Activated naive CD4-positive, alpha-beta T cell treated with anti-CD3 and anti-CD28 coated beads, Interleukin-2, amount 10 ng/mL, durations not matched to agents 7 days and 5 days (primary cell): ENCODE data around the gene MAP2K5.

ENCODE experiments used
- CTCF ChIA-PET: fragments of 350-600 bp; sonication (Branson Sonifier 250); formaldehyde crosslinking; loops from one replicate; lab custom pipeline; 2021; ENCODE audit warnings: antibody characterized with exemption; lab: Charles Lee
- DNase-seq: peaks from one replicate; pipeline ENCODE4 v3.0.0-alpha.2; 2020
- H3K27ac Mint-ChIP-seq: one replicate; pipeline ENCODE4 v1.8.0; 2021; ENCODE audit warnings: mild to moderate bottlenecking, moderate library complexity, mixed read lengths
- H3K27me3 Mint-ChIP-seq: one replicate; pipeline ENCODE4 v1.8.0; 2021; ENCODE audit warnings: mild to moderate bottlenecking, mixed read lengths
- H3K36me3 Mint-ChIP-seq: one replicate; pipeline ENCODE4 v1.8.0; 2021; ENCODE audit warnings: mixed read lengths
- H3K4me1 Mint-ChIP-seq: one replicate; pipeline ENCODE4 v1.8.0; 2021; ENCODE audit warnings: mixed read lengths
- H3K4me3 Mint-ChIP-seq: one replicate; pipeline ENCODE4 v1.8.0; 2021; ENCODE audit warnings: mild to moderate bottlenecking, moderate library complexity, mixed read lengths
- H3K9me3 Mint-ChIP-seq: one replicate; pipeline ENCODE4 v1.8.0; 2021; ENCODE audit warnings: mixed read lengths

MAP2K5 gene

GRCh38 chr15:67559158-67559557, 16.7 kb downstream of the MAP2K5 start:
- Mint-ChIP-seq H3K4me3 (no peak overlapping the region), H3K4me1 (no peaks in the 10 kb centered on the region), H3K9me3 (peaks cover 9% of the 10 kb centered on the region), H3K27me3 (no peaks in the 10 kb centered on the region), H3K36me3 (peaks cover 45% of the 10 kb centered on the region), H3K27ac (no peak overlapping the region)
- CTCF ChIA-PET, result no interaction called here
- DNase-seq, result no peak

GRCh38 chr15:67559576-67559975, 17.1 kb downstream of the MAP2K5 start:
- H3K27me3 Mint-ChIP-seq, result no peaks in the 10 kb centered on the region
- no peak overlapping the region for H3K27ac Mint-ChIP-seq
- H3K36me3 Mint-ChIP-seq, result peaks cover 48% of the 10 kb centered on the region
- peaks cover 9% of the 10 kb centered on the region for H3K9me3 Mint-ChIP-seq
- no peak overlapping the region for H3K4me3 Mint-ChIP-seq
- DNase-seq, result no peak
- CTCF ChIA-PET, result no interaction called here
- peaks cover 4% of the 10 kb centered on the region for H3K4me1 Mint-ChIP-seq

- H3K4me3 Mint-ChIP-seq, result no peak overlapping the region
- H3K36me3 Mint-ChIP-seq, result peaks cover 43% of the 10 kb centered on the region
- H3K27me3 Mint-ChIP-seq, result no peaks in the 10 kb centered on the region
- CTCF ChIA-PET, result no interaction called here
- peaks cover 9% of the 10 kb centered on the region for H3K4me1 Mint-ChIP-seq
- no peak overlapping the region for H3K27ac Mint-ChIP-seq
- DNase-seq, result no peak
- peaks cover 9% of the 10 kb centered on the region for H3K9me3 Mint-ChIP-seq
Observed at GRCh38 chr15:67560320-67560719, 17.8 kb downstream of the MAP2K5 start.

- CTCF ChIA-PET, result no interaction called here
- H3K9me3 Mint-ChIP-seq, result peaks cover 6% of the 10 kb centered on the region
- H3K4me1 Mint-ChIP-seq, result peaks cover 9% of the 10 kb centered on the region
- H3K4me3 Mint-ChIP-seq, result no peak overlapping the region
- no peaks in the 10 kb centered on the region for H3K27me3 Mint-ChIP-seq
- DNase-seq, result no peak
- H3K27ac Mint-ChIP-seq, result no peak overlapping the region
- H3K36me3 Mint-ChIP-seq, result peaks cover 37% of the 10 kb centered on the region
Observed at GRCh38 chr15:67563092-67563491, 20.6 kb downstream of the MAP2K5 start.

- no peak for DNase-seq
- Mint-ChIP-seq H3K4me3 (no peak overlapping the region), H3K27ac (no peak overlapping the region), H3K9me3 (no peaks in the 10 kb centered on the region), H3K36me3 (peaks cover 27% of the 10 kb centered on the region), H3K27me3 (no peaks in the 10 kb centered on the region), H3K4me1 (peaks cover 9% of the 10 kb centered on the region)
- CTCF ChIA-PET, result no interaction called here
Observed at GRCh38 chr15:67564021-67564967, 21.8 kb downstream of the MAP2K5 start.

GRCh38 chr15:67564968-67565345, 22.5 kb downstream of the MAP2K5 start:
- Mint-ChIP-seq H3K27me3 (no peaks in the 10 kb centered on the region), H3K4me3 (no peak overlapping the region), H3K4me1 (peaks cover 9% of the 10 kb centered on the region), H3K27ac (no peak overlapping the region), H3K36me3 (peaks cover 21% of the 10 kb centered on the region), H3K9me3 (no peaks in the 10 kb centered on the region)
- no peak for DNase-seq
- CTCF ChIA-PET, result no interaction called here

GRCh38 chr15:67569668-67570067, 27.2 kb downstream of the MAP2K5 start:
- CTCF ChIA-PET, result no interaction called here
- Mint-ChIP-seq H3K27ac (no peak overlapping the region), H3K9me3 (no peaks in the 10 kb centered on the region)

GRCh38 chr15:67570875-67571647, 28.6 kb downstream of the MAP2K5 start:
- H3K27me3 Mint-ChIP-seq, result no peaks in the 10 kb centered on the region
- no peak overlapping the region for H3K27ac Mint-ChIP-seq
- DNase-seq, result no peak
- no peaks in the 10 kb centered on the region for H3K4me1 Mint-ChIP-seq
- CTCF ChIA-PET, result interaction anchor here (0.5 kb wide), 1 partner anchor 89 kb away, joined by 3 read pairs; no protein-coding TSS in a partner anchor
- H3K4me3 Mint-ChIP-seq, result no peak overlapping the region
- H3K9me3 Mint-ChIP-seq, result no peaks in the 10 kb centered on the region
- H3K36me3 Mint-ChIP-seq, result peaks cover 5% of the 10 kb centered on the region

More at GRCh38 chr15:67569668-67570067, 27.2 kb downstream of the MAP2K5 start:
- no peak for DNase-seq
- no peak overlapping the region for H3K4me3 Mint-ChIP-seq
- H3K4me1 Mint-ChIP-seq, result peaks cover 5% of the 10 kb centered on the region
- H3K27me3 Mint-ChIP-seq, result no peaks in the 10 kb centered on the region
- H3K36me3 Mint-ChIP-seq, result peaks cover 8% of the 10 kb centered on the region

- H3K9me3 Mint-ChIP-seq, result no peaks in the 10 kb centered on the region
- CTCF ChIA-PET, result interaction anchor here (0.5 to 0.7 kb wide), 2 partner anchors 24 to 89 kb away, joined by 3 read pairs; no protein-coding TSS in a partner anchor
- DNase-seq, result no peak
- no peaks in the 10 kb centered on the region for H3K4me1 Mint-ChIP-seq
- no peak overlapping the region for H3K27ac Mint-ChIP-seq
- peaks cover 5% of the 10 kb centered on the region for H3K36me3 Mint-ChIP-seq
- no peak overlapping the region for H3K4me3 Mint-ChIP-seq
- no peaks in the 10 kb centered on the region for H3K27me3 Mint-ChIP-seq
Observed at GRCh38 chr15:67571648-67572415, 29.3 kb downstream of the MAP2K5 start.

GRCh38 chr15:67573194-67573593, 30.7 kb downstream of the MAP2K5 start:
- no peaks in the 10 kb centered on the region for H3K27me3 Mint-ChIP-seq
- no peaks in the 10 kb centered on the region for H3K4me1 Mint-ChIP-seq
- no peak overlapping the region for H3K27ac Mint-ChIP-seq
- H3K36me3 Mint-ChIP-seq, result peaks cover 4% of the 10 kb centered on the region
- H3K9me3 Mint-ChIP-seq, result no peaks in the 10 kb centered on the region
- H3K4me3 Mint-ChIP-seq, result no peak overlapping the region
- CTCF ChIA-PET, result no interaction called here
- DNase-seq, result no peak

- Mint-ChIP-seq H3K4me3 (no peak overlapping the region), H3K4me1 (no peaks in the 10 kb centered on the region), H3K9me3 (no peaks in the 10 kb centered on the region), H3K27ac (no peak overlapping the region), H3K27me3 (no peaks in the 10 kb centered on the region), H3K36me3 (peaks cover 2% of the 10 kb centered on the region)
- no peak for DNase-seq
- CTCF ChIA-PET, result no interaction called here
Observed at GRCh38 chr15:67575039-67575502, 32.6 kb downstream of the MAP2K5 start.

GRCh38 chr15:67578020-67578600, 35.6 kb downstream of the MAP2K5 start:
- Mint-ChIP-seq H3K36me3 (peaks cover 2% of the 10 kb centered on the region), H3K9me3 (no peaks in the 10 kb centered on the region), H3K4me1 (no peaks in the 10 kb centered on the region), H3K4me3 (no peak overlapping the region), H3K27me3 (no peaks in the 10 kb centered on the region), H3K27ac (no peak overlapping the region)
- DNase-seq, result no peak
- CTCF ChIA-PET, result no interaction called here

- Mint-ChIP-seq H3K4me1 (no peaks in the 10 kb centered on the region), H3K36me3 (peaks cover 2% of the 10 kb centered on the region), H3K27ac (no peak overlapping the region), H3K27me3 (no peaks in the 10 kb centered on the region), H3K4me3 (no peak overlapping the region), H3K9me3 (no peaks in the 10 kb centered on the region)
- DNase-seq, result no peak
- CTCF ChIA-PET, result no interaction called here
Observed at GRCh38 chr15:67579164-67579563, 36.7 kb downstream of the MAP2K5 start.
